Measurements from ENCODE around the gene KANK2.

Gene KANK2

GRCh38 chr19:11192957-11193939 is 4.1 kb downstream of the KANK2 start:
- Histone ChIP-seq H3K36me3 (ENCODE audit: low read depth) (peaks cover 27% of the 10 kb centered on the region), H3K27ac (ENCODE audit: poor library complexity, severe bottlenecking) (no peak overlapping the region), H3K4me1 (ENCODE audit: insufficient read depth, poor library complexity, severe bottlenecking) (peaks cover 7% of the 10 kb centered on the region), H3K27me3 (ENCODE audit: insufficient read depth, poor library complexity, severe bottlenecking) (no peaks in the 10 kb centered on the region), H3K4me3 (ENCODE audit: severe bottlenecking) (no peak overlapping the region), H3K9me3 (ENCODE audit: severe bottlenecking) (no peaks in the 10 kb centered on the region)
- ATAC-seq (ENCODE audit: low read depth) (no peak), DNase-seq (ENCODE audit: low spot score) (peak; percentile 63)
- TF ChIP-seq CTCF (IDR thresholded peaks at IDR 0.05; ENCODE audit: poor library complexity, severe bottlenecking): no peak

- Histone ChIP-seq H3K27ac (ENCODE audit: poor library complexity, severe bottlenecking) (no peak overlapping the region), H3K4me1 (ENCODE audit: insufficient read depth, poor library complexity, severe bottlenecking) (peaks cover 7% of the 10 kb centered on the region), H3K4me3 (ENCODE audit: severe bottlenecking) (no peak overlapping the region), H3K36me3 (ENCODE audit: low read depth) (peaks cover 37% of the 10 kb centered on the region), H3K9me3 (ENCODE audit: severe bottlenecking) (no peaks in the 10 kb centered on the region), H3K27me3 (ENCODE audit: insufficient read depth, poor library complexity, severe bottlenecking) (no peaks in the 10 kb centered on the region)
- DNase-seq (ENCODE audit: low spot score): no peak
- no peak for TF ChIP-seq CTCF (IDR thresholded peaks at IDR 0.05; ENCODE audit: poor library complexity, severe bottlenecking)
- no peak for ATAC-seq (ENCODE audit: low read depth)
Measured at GRCh38 chr19:11191934-11192333, 5.4 kb downstream of the KANK2 start.

- no peaks in the 10 kb centered on the region for H3K9me3 ChIP-seq (ENCODE audit: severe bottlenecking)
- no peak overlapping the region for H3K4me3 ChIP-seq (ENCODE audit: severe bottlenecking)
- no peak for DNase-seq (ENCODE audit: low spot score)
- peak; percentile 57; the same call in 2 of the 3 replicates for ATAC-seq (ENCODE audit: low read depth)
- no peaks in the 10 kb centered on the region for H3K27me3 ChIP-seq (ENCODE audit: insufficient read depth, poor library complexity, severe bottlenecking)
- peaks cover 41% of the 10 kb centered on the region for H3K36me3 ChIP-seq (ENCODE audit: low read depth)
- H3K4me1 ChIP-seq (ENCODE audit: insufficient read depth, poor library complexity, severe bottlenecking): peaks cover 7% of the 10 kb centered on the region
- no peak for TF ChIP-seq CTCF (IDR thresholded peaks at IDR 0.05; ENCODE audit: poor library complexity, severe bottlenecking)
- H3K27ac ChIP-seq (ENCODE audit: poor library complexity, severe bottlenecking): no peak overlapping the region
Measured at GRCh38 chr19:11191273-11191755, 6.0 kb downstream of the KANK2 start.

- H3K4me1 ChIP-seq (ENCODE audit: insufficient read depth, poor library complexity, severe bottlenecking): peaks cover 7% of the 10 kb centered on the region
- no peaks in the 10 kb centered on the region for H3K27me3 ChIP-seq (ENCODE audit: insufficient read depth, poor library complexity, severe bottlenecking)
- DNase-seq (ENCODE audit: low spot score): no peak
- H3K36me3 ChIP-seq (ENCODE audit: low read depth): peaks cover 40% of the 10 kb centered on the region
- no peak for TF ChIP-seq CTCF (IDR thresholded peaks at IDR 0.05; ENCODE audit: poor library complexity, severe bottlenecking)
- no peaks in the 10 kb centered on the region for H3K9me3 ChIP-seq (ENCODE audit: severe bottlenecking)
- ATAC-seq (ENCODE audit: low read depth): no peak
- peak overlapping the region; percentile 23 for H3K27ac ChIP-seq (ENCODE audit: poor library complexity, severe bottlenecking)
- no peak overlapping the region for H3K4me3 ChIP-seq (ENCODE audit: severe bottlenecking)
Measured at GRCh38 chr19:11190501-11190900, 6.8 kb downstream of the KANK2 start.

- no peak for ATAC-seq (ENCODE audit: low read depth)
- DNase-seq (ENCODE audit: low spot score): no peak
Measured at GRCh38 chr19:11187441-11187840, 9.9 kb downstream of the KANK2 start.

More at GRCh38 chr19:11187441-11187840, 9.9 kb downstream of the KANK2 start:
- Histone ChIP-seq H3K27me3 (ENCODE audit: insufficient read depth, poor library complexity, severe bottlenecking) (no peaks in the 10 kb centered on the region), H3K4me3 (ENCODE audit: severe bottlenecking) (no peak overlapping the region), H3K27ac (ENCODE audit: poor library complexity, severe bottlenecking) (no peak overlapping the region), H3K36me3 (ENCODE audit: low read depth) (peaks cover 32% of the 10 kb centered on the region), H3K9me3 (ENCODE audit: severe bottlenecking) (no peaks in the 10 kb centered on the region), H3K4me1 (ENCODE audit: insufficient read depth, poor library complexity, severe bottlenecking) (peaks cover 7% of the 10 kb centered on the region)
- no peak for TF ChIP-seq CTCF (IDR thresholded peaks at IDR 0.05; ENCODE audit: poor library complexity, severe bottlenecking)
